Mucosa of stomach (tissue), 1 donor: ENCODE results near the gene ZDHHC20.
A peak's percentile ranks its signal among the peaks of the same experiment; 100 is the strongest.

ENCODE experiments used
- H3K27me3 ChIP-seq: one replicate; pipeline ENCODE4 v1.7.0; 2013; ENCODE audit warnings: mild to moderate bottlenecking, low read length; ENCODE audit not compliant: control insufficient read depth, insufficient read depth
- H3K36me3 ChIP-seq: one replicate; pipeline ENCODE4 v1.7.0; 2013; ENCODE audit warnings: low read length; ENCODE audit not compliant: control insufficient read depth, insufficient read depth
- H3K4me1 ChIP-seq: one replicate; pipeline ENCODE4 v1.7.0; 2013; ENCODE audit warnings: mild to moderate bottlenecking, low read length; ENCODE audit not compliant: control insufficient read depth, insufficient read depth
- H3K4me3 ChIP-seq: one replicate; pipeline ENCODE4 v1.7.0; 2013; ENCODE audit warnings: low read length
- H3K9ac ChIP-seq: one replicate; pipeline ENCODE4 v1.7.0; 2013; ENCODE audit warnings: mild to moderate bottlenecking, low read length, moderate library complexity
- H3K9me3 ChIP-seq: one replicate; pipeline ENCODE4 v1.7.0; 2013; ENCODE audit warnings: mild to moderate bottlenecking, low read length, moderate library complexity; ENCODE audit not compliant: control insufficient read depth
- donor health status: Pancreatic carcinoma.

The ZDHHC20 gene

GRCh38 chr13:21458813-21459701, at the start of gene ZDHHC20:
Gene ZDHHC20, minus strand, starts transcription at chr13:21459303. Its CDS starts 132 bp downstream, at chr13:21459171.
- Histone ChIP-seq H3K27me3 (no peaks in the 10 kb centered on the region), H3K36me3 (no peaks in the 10 kb centered on the region)

DNA sequence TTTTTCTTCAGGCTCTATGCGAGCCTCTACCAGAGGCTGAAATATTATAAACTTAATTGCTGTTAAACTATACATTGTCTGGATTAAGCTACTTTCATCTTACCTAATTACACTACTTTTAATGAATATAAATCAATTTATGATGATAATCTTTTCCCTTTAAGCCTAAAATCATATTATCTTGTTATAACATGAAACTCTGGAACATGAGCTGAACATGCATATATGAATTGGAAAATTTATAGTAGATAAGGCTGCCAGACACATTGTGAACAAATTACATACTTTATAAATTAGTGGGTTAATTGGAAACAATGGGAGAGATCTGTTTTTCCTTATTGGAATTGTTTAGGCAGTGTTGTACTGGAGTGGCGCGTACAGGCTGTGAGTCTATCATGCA, 45.3 kb upstream of the ZDHHC20 start:
- H3K9me3 ChIP-seq: no peaks in the 10 kb centered on the region

More at GRCh38 chr13:21458813-21459701, at the start of gene ZDHHC20:
- Histone ChIP-seq H3K4me3 (peak within 1 kb of the TSS; percentile 44), H3K4me1 (peaks cover 19% of the 10 kb centered on the region), H3K9me3 (no peaks in the 10 kb centered on the region), H3K9ac (peak within 1 kb of the TSS; percentile 90)

DNA sequence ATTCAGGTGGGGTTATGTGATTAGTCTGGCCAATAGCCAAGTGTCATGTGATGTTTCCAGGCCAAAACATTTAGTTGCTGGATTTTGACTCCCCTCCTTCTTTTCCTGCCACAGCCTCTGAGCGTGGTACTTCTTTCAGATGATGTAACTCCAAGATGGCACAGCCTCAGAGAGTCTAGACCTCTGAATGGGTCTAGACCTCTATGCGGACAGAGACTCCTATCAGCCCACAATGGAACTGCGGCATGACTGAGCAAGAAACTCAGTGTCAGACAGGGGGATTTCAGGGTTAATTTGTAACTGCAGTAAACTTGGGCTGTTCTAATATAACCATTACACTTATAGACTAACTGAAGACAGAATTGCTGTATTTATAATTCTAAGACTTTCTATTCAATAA, 42.6 kb upstream of the ZDHHC20 start:
- Histone ChIP-seq H3K4me1 (no peaks in the 10 kb centered on the region), H3K4me3 (no peak overlapping the region), H3K9ac (no peak overlapping the region), H3K36me3 (no peaks in the 10 kb centered on the region), H3K9me3 (no peaks in the 10 kb centered on the region), H3K27me3 (no peaks in the 10 kb centered on the region)

More for the DNA sequence above, 45.3 kb upstream of the ZDHHC20 start:
- Histone ChIP-seq H3K36me3 (no peaks in the 10 kb centered on the region), H3K27me3 (no peaks in the 10 kb centered on the region), H3K4me3 (no peak overlapping the region), H3K4me1 (no peaks in the 10 kb centered on the region), H3K9ac (no peak overlapping the region)

DNA sequence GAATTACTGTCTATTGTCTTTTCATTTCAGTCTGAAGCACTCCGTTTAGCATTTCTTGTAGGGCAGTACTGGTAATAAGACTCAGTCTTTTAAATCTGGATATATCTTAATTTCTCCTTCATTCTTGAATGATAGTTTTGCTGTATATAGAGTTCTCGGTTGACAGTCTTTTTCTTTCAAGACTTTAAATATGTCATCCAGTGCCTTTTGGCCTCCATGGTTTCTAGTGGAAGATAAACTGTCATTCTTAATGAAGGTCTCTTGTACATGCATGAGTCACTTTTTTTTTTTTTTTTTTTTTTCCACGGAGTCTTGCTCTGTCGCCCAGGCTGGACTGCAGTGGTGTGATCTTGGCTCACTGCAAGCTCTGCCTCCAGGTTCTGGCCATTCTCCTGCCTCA, 27.2 kb upstream of the ZDHHC20 start:
- H3K27me3 ChIP-seq: no peaks in the 10 kb centered on the region
- no peaks in the 10 kb centered on the region for H3K4me1 ChIP-seq
- no peak overlapping the region for H3K4me3 ChIP-seq
- H3K9ac ChIP-seq: no peak overlapping the region
- no peaks in the 10 kb centered on the region for H3K36me3 ChIP-seq
- peaks cover 4% of the 10 kb centered on the region for H3K9me3 ChIP-seq

GRCh38 chr13:21483748-21484147, 24.6 kb upstream of the ZDHHC20 start:
- no peak overlapping the region for H3K9ac ChIP-seq
- no peak overlapping the region for H3K4me3 ChIP-seq
- no peaks in the 10 kb centered on the region for H3K4me1 ChIP-seq
- H3K27me3 ChIP-seq: no peaks in the 10 kb centered on the region
- H3K9me3 ChIP-seq: peaks cover 4% of the 10 kb centered on the region
- H3K36me3 ChIP-seq: no peaks in the 10 kb centered on the region

GRCh38 chr13:21481359-21481758, 22.3 kb upstream of the ZDHHC20 start:
- Histone ChIP-seq H3K9me3 (no peaks in the 10 kb centered on the region), H3K36me3 (no peaks in the 10 kb centered on the region), H3K9ac (no peak overlapping the region), H3K27me3 (no peaks in the 10 kb centered on the region), H3K4me1 (no peaks in the 10 kb centered on the region), H3K4me3 (no peak overlapping the region)

- H3K4me1 ChIP-seq: no peaks in the 10 kb centered on the region
- H3K9ac ChIP-seq: no peak overlapping the region
Measured at GRCh38 chr13:21478881-21479808, 20.0 kb upstream of the ZDHHC20 start.

DNA sequence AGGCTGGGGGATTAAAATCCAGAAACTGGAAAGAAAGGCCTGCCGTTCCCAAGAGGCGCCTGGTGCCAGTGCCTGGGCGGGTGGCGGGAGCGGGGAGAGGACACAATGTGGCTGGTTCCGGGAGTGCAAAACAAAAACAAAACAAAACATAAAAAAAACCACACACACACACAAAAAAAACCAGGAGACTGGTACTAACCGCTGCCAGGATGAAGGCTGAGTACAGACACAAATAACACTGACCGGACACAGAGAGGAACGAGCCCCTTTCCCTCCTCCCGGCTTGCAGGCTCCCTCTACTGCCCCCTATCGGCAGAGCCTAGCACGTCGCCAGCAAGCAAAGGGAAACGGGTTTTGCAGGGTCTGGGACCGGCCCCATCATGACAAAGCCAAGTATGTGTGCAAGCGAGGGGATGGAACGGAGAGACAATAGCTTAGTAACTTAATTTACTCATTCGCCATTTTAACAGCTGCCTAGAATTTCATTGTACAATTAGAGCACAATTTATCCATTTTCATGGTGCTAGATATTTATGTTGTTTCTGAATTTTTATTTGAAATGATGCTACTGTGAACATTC, 17.9 kb upstream of the ZDHHC20 start:
- H3K4me3 ChIP-seq: peak overlapping the region; percentile 54
- H3K27me3 ChIP-seq: no peaks in the 10 kb centered on the region
- H3K9ac ChIP-seq: peak overlapping the region; percentile 89
- no peaks in the 10 kb centered on the region for H3K4me1 ChIP-seq
- H3K36me3 ChIP-seq: no peaks in the 10 kb centered on the region
- H3K9me3 ChIP-seq: no peaks in the 10 kb centered on the region

More at GRCh38 chr13:21478881-21479808, 20.0 kb upstream of the ZDHHC20 start:
- Histone ChIP-seq H3K36me3 (no peaks in the 10 kb centered on the region), H3K27me3 (no peaks in the 10 kb centered on the region), H3K4me3 (no peak overlapping the region), H3K9me3 (no peaks in the 10 kb centered on the region)

DNA sequence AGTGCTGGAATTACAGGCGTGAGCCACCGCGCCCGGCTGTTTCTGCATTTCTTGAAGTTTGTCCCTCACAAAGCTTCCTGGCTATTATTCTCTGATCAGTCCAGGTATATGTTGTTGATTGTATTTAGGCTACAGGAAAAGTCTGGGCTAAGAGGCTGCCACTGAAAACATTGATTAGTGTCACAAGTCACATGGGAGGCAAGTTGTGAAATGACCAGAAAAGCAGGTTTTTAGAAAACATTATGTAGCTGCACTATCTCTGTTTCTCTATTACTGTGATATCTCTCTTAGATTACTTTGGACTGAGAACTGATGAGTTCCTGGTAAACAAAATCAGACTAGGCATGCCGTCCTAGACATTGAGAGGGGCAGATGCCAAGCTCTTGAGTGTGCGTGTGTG, 16.0 kb upstream of the ZDHHC20 start:
- Histone ChIP-seq H3K4me3 (no peak overlapping the region), H3K9me3 (no peaks in the 10 kb centered on the region)

DNA sequence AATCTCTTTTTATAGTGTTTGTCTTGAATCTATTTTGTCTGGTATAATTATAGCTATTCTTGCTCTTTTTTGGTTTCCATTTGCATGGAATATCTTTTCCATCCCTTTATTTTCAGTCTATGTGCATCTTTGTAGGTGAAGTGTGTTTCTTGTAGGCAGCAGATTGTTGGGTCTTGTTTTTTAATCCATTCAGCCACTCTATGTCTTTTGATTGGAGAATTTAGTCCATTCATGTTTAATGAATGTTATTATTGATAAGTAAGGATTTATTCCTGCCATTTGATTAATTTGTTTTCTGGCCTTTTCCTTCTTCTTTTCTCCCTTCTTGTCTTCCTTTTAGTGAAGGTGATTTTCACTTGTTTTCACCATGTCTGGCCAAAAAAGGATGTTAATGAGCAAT, 11.7 kb upstream of the ZDHHC20 start:
- Histone ChIP-seq H3K9ac (no peak overlapping the region), H3K9me3 (no peaks in the 10 kb centered on the region), H3K4me3 (no peak overlapping the region), H3K36me3 (no peaks in the 10 kb centered on the region), H3K4me1 (peaks cover 17% of the 10 kb centered on the region), H3K27me3 (no peaks in the 10 kb centered on the region)

More for the DNA sequence above, 16.0 kb upstream of the ZDHHC20 start:
- Histone ChIP-seq H3K9ac (no peak overlapping the region), H3K36me3 (no peaks in the 10 kb centered on the region), H3K27me3 (no peaks in the 10 kb centered on the region), H3K4me1 (no peaks in the 10 kb centered on the region)

DNA sequence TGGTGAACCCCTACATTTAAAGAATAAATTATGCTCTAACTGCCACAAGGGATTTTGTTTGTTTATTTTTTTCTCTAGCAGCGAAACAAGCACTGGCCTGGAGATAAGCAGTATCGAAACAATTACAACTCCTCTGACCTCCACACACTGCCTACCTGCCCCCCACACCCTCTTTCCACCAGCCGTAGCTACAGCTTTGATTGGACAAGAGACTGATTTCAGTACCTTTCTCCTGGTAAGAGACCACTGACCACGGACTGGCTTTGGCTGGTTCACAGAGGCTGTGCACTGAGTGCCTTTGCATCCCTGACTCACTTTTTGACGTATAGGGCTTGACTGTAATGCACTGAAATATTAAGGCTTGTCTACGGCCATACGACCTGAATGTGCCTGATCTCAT, 7.4 kb upstream of the ZDHHC20 start:
- Histone ChIP-seq H3K27me3 (no peaks in the 10 kb centered on the region), H3K4me3 (no peak overlapping the region), H3K4me1 (peaks cover 40% of the 10 kb centered on the region), H3K9ac (peak overlapping the region; percentile 71), H3K9me3 (no peaks in the 10 kb centered on the region), H3K36me3 (no peaks in the 10 kb centered on the region)
